K562 (cell line): Measurements from ENCODE around the gene TLN1. TPM values are rescaled to one million over a fixed set of nuclear protein-coding genes. Genes with fewer than 3 reads are reported as not detected.

Experiments used
- ADNP ChIP-seq: fragments of 200-800 bp; sonication (Bioruptor generic); IDR thresholded peaks from 2 replicates; pipeline ENCODE4 v1.6.1; 2016; ENCODE audit warnings: missing genetic modification characterization, missing compliant biosample characterization
- C11orf30 ChIP-seq: fragments of 450-650 bp; IDR thresholded peaks from 2 replicates; pipeline ENCODE4 v1.6.1; 2016; ENCODE audit warnings: low read depth, mild to moderate bottlenecking
- GABPA ChIP-seq: fragments of 200-800 bp; sonication (Bioruptor generic); conservative IDR thresholded peaks from 2 replicates; pipeline ENCODE4 v1.6.1; 2016; ENCODE audit warnings: low read depth, missing genetic modification characterization, missing compliant biosample characterization
- GATAD2B ChIP-seq: fragments of 450-650 bp; IDR thresholded peaks from 2 replicates; pipeline ENCODE4 v1.6.1; 2017; ENCODE audit warnings: mild to moderate bottlenecking, borderline replicate concordance
- KAT8 ChIP-seq: fragments of 450-650 bp; IDR thresholded peaks from 2 replicates; pipeline ENCODE4 v1.6.1; 2016; ENCODE audit warnings: low read depth, mild to moderate bottlenecking
- MCM7 ChIP-seq, 2 experiments: fragments of 450-650 bp; IDR thresholded peaks; 2 replicates each; pipeline ENCODE4 v1.6.1; 2016 to 2018
- MYNN ChIP-seq, 2 experiments: sonication (generic); formaldehyde crosslinking in 1 of 2; IDR thresholded peaks; 2 replicates each; pipeline versions ENCODE4 v1.5.0 to v1.6.1; 2016 to 2020; ENCODE audit warnings: antibody characterized with exemption in 1 of 2, missing genetic modification reagents in 1 of 2
- NR2F6 ChIP-seq: fragments of 450-650 bp; formaldehyde crosslinking; IDR thresholded peaks from 2 replicates; pipeline ENCODE4 v1.4.0; 2020; ENCODE audit warnings: mild to moderate bottlenecking
- PYGO2 ChIP-seq: fragments of 450-650 bp; IDR thresholded peaks from 2 replicates; pipeline ENCODE4 v1.6.1; 2016; ENCODE audit warnings: mild to moderate bottlenecking, missing genetic modification characterization, moderate library complexity, missing compliant biosample characterization
- SNIP1 ChIP-seq: fragments of 450-650 bp; IDR thresholded peaks from 2 replicates; pipeline ENCODE4 v1.7.1; 2017; ENCODE audit warnings: low read depth, mild to moderate bottlenecking
- YBX1 ChIP-seq: fragments of 450-650 bp; IDR thresholded peaks from 2 replicates; pipeline ENCODE4 v1.7.1; 2016; ENCODE audit warnings: mild to moderate bottlenecking
- ZFP30 ChIP-seq: fragments of 250-450 bp; sonication (Bioruptor Pico); IDR thresholded peaks from 2 replicates; pipeline ENCODE4 v1.8.0; 2022; ENCODE audit warnings: moderate library complexity, mild to moderate bottlenecking, inconsistent platforms, borderline replicate concordance
- ZNF121 ChIP-seq: sonication (generic); formaldehyde crosslinking; conservative IDR thresholded peaks from 2 replicates; pipeline ENCODE4 v1.8.0; 2022; ENCODE audit warnings: missing genetic modification reagents
- polyA plus RNA-seq, 8 experiments: library from polyadenylated mRNA; depleted of rRNA in 4 of 8; stranded (reverse) in 5 of 8; unstranded in 3 of 8; fragments of >200 nt; fragmentation: Nextera tagmentation in 2 of 8; fragmentation: Illumina TruSeq in 1 of 8; extraction: Ambion mirVana in 2 of 8; extraction: Trizol in 1 of 8; gene quantifications; 2 replicates each; pipeline versions ENCODE4 v1.2.1 to v1.2.3, GENCODE V29; 2011 to 2014; ENCODE audit warnings: inconsistent platforms in 1 of 8, missing spikeins in 1 of 8
- total RNA-seq, 7 experiments: library from RNA; depleted of rRNA in 6 of 7; stranded (reverse); fragments of >200 nt in 6 of 7; fragmentation: Illumina TruSeq in 2 of 7; extraction: Trizol in 2 of 7; gene quantifications; 2 replicates each; pipeline versions ENCODE4 v1.2.1 to v1.2.3, GENCODE V29; 2011 to 2021; ENCODE audit warnings: low replicate concordance in 1 of 7
- TF ChIP-seq, protein P1 (sequence below), 3 experiments: fragments of 200-800 bp in 1 of 3; sonication (Bioruptor generic) in 1 of 3; sonication (generic) in 1 of 3; formaldehyde crosslinking in 1 of 3; IDR thresholded peaks; 2 replicates each; pipeline versions ENCODE4 v1.6.1 to v1.8.0; 2016 to 2022; ENCODE audit warnings: mild to moderate bottlenecking in 2 of 3, missing compliant biosample characterization in 2 of 3, missing genetic modification characterization in 2 of 3, missing genetic modification reagents in 1 of 3
- TF ChIP-seq, protein P2 (sequence below): fragments of 150-350 bp; IDR thresholded peaks from 2 replicates; pipeline ENCODE4 v1.6.1; 2014; ENCODE audit warnings: low read depth, mild to moderate bottlenecking, low read length, borderline replicate concordance
- TF ChIP-seq, protein P3 (sequence below), 2 experiments: fragments of 200-800 bp in 1 of 2; sonication (Bioruptor generic) in 1 of 2; sonication (generic) in 1 of 2; formaldehyde crosslinking in 1 of 2; IDR thresholded peaks in 1 of 2; conservative IDR thresholded peaks in 1 of 2; 2 replicates each; pipeline versions ENCODE4 v1.5.0 to v1.6.1; 2016 to 2020; ENCODE audit warnings: missing compliant biosample characterization in 1 of 2, missing genetic modification characterization in 1 of 2, missing genetic modification reagents in 1 of 2
- TF ChIP-seq, protein P4 (sequence below): fragments of 450-650 bp; IDR thresholded peaks from one replicate; pipeline ENCODE4 v1.6.1; 2018; ENCODE audit warnings: mild to moderate bottlenecking, moderate library complexity; ENCODE audit not compliant: partially characterized antibody
- TF ChIP-seq, protein P5 (sequence below): fragments of 250-450 bp; sonication (Bioruptor Pico); IDR thresholded peaks from 2 replicates; pipeline ENCODE4 v1.5.0; 2021

TLN1 gene
- total and polyA plus RNA-seq, 9 of the 15 experiments (the other 6 are each of a cell fraction or from before 2014, with no cell fraction given) = 3.6 to 240 (median 54.8) TPM

DNA sequence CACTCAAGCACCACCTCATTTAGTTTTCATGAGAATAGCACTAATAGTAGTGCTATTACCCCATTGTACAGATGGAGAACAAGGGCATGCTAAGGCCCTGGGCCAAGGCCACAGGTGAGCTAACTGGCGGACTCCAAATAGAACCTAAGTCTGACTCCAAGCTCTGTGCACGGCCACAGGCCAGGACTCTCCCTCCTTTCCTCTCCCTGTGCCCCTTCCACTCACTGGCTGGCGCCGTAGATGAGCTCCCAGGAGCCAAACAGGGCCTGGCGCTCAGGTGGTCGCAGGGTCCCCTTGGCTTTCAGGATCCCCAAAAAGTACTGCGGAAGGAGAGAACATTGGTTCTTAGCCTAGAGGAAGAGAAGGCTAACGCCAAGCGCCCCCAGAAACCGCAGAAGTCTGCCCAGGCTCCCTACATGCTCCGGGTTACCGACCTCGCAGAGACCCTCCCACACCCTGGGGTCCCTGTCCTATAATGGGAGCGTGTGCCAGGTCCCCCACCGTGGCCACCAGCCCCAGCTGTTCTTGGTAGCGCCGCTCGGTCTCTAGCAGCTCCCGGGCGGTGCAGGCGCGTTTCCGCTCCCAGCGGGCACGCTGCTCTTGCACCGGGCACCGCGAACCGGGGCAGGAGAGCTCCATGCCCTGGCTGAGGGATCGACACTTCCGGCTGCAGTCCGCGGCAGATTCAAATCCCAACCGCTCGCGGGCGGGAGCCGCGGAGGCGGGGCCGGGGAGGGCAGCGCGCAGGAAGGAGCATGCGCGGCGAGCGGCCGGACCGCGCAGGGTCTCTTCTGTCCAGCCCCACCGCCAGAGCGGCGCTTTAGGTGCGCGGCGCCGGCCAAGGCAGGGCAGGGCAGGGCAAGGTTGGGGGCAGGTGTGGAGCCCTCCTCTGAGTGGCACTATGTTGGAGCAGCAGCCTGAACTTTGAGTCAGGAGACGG, 67.2 kb downstream of the TLN1 start, which contains the start of gene ARHGEF39 (continued):
- TF ChIP-seq YBX1 (no peak), MCM7 (IDR thresholded peaks at IDR 0.05) (no peak), C11orf30 (no peak), SNIP1 (no peak), GABPA (tag) (peak; percentile 87), PYGO2 (tag) (no peak), MYNN (IDR thresholded peaks at IDR 0.05) (peak; percentile 47; the same call in 1 of the 2 replicates), MYNN (CRISPR knock-in tag; IDR thresholded peaks at IDR 0.05) (no peak), KAT8 (no peak), NR2F6 (CRISPR knock-in tag) (no peak), ZNF121 (CRISPR knock-in tag) (no peak), ADNP (no peak), ZFP30 (CRISPR knock-in tag) (no peak), GATAD2B (peak; percentile 46; the same call in 1 of the 2 replicates)
- TF ChIP-seq, protein P1, sequence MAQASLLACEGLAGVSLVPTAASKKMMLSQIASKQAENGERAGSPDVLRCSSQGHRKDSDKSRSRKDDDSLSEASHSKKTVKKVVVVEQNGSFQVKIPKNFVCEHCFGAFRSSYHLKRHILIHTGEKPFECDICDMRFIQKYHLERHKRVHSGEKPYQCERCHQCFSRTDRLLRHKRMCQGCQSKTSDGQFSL (CRISPR knock-in tag; IDR thresholded peaks at IDR 0.05) = no peak
- TF ChIP-seq, protein P1 (tag; IDR thresholded peaks at IDR 0.05) = no peak
- TF ChIP-seq, protein P2, sequence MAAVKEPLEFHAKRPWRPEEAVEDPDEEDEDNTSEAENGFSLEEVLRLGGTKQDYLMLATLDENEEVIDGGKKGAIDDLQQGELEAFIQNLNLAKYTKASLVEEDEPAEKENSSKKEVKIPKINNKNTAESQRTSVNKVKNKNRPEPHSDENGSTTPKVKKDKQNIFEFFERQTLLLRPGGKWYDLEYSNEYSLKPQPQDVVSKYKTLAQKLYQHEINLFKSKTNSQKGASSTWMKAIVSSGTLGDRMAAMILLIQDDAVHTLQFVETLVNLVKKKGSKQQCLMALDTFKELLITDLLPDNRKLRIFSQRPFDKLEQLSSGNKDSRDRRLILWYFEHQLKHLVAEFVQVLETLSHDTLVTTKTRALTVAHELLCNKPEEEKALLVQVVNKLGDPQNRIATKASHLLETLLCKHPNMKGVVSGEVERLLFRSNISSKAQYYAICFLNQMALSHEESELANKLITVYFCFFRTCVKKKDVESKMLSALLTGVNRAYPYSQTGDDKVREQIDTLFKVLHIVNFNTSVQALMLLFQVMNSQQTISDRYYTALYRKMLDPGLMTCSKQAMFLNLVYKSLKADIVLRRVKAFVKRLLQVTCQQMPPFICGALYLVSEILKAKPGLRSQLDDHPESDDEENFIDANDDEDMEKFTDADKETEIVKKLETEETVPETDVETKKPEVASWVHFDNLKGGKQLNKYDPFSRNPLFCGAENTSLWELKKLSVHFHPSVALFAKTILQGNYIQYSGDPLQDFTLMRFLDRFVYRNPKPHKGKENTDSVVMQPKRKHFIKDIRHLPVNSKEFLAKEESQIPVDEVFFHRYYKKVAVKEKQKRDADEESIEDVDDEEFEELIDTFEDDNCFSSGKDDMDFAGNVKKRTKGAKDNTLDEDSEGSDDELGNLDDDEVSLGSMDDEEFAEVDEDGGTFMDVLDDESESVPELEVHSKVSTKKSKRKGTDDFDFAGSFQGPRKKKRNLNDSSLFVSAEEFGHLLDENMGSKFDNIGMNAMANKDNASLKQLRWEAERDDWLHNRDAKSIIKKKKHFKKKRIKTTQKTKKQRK = no peak
- TF ChIP-seq, protein P3, sequence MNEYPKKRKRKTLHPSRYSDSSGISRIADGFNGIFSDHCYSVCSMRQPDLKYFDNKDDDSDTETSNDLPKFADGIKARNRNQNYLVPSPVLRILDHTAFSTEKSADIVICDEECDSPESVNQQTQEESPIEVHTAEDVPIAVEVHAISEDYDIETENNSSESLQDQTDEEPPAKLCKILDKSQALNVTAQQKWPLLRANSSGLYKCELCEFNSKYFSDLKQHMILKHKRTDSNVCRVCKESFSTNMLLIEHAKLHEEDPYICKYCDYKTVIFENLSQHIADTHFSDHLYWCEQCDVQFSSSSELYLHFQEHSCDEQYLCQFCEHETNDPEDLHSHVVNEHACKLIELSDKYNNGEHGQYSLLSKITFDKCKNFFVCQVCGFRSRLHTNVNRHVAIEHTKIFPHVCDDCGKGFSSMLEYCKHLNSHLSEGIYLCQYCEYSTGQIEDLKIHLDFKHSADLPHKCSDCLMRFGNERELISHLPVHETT (CRISPR knock-in tag; conservative IDR thresholded peaks at IDR 0.05 in 1 of 2, IDR thresholded peaks at IDR 0.05 in 1 of 2) = no peak
- TF ChIP-seq, protein P4, sequence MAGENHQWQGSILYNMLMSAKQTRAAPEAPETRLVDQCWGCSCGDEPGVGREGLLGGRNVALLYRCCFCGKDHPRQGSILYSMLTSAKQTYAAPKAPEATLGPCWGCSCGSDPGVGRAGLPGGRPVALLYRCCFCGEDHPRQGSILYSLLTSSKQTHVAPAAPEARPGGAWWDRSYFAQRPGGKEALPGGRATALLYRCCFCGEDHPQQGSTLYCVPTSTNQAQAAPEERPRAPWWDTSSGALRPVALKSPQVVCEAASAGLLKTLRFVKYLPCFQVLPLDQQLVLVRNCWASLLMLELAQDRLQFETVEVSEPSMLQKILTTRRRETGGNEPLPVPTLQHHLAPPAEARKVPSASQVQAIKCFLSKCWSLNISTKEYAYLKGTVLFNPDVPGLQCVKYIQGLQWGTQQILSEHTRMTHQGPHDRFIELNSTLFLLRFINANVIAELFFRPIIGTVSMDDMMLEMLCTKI = no peak
- TF ChIP-seq, protein P5, sequence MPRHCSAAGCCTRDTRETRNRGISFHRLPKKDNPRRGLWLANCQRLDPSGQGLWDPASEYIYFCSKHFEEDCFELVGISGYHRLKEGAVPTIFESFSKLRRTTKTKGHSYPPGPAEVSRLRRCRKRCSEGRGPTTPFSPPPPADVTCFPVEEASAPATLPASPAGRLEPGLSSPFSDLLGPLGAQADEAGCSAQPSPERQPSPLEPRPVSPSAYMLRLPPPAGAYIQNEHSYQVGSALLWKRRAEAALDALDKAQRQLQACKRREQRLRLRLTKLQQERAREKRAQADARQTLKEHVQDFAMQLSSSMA = no peak
